CD4-positive, alpha-beta T cell treated with Interleukin-15 for 1 hour (primary cell): ENCODE measurements around the gene ZC3H4.

Experiments
- DNase-seq: peaks from one replicate; pipeline ENCODE4 v3.0.0-alpha.2; 2020

Gene ZC3H4

DNA sequence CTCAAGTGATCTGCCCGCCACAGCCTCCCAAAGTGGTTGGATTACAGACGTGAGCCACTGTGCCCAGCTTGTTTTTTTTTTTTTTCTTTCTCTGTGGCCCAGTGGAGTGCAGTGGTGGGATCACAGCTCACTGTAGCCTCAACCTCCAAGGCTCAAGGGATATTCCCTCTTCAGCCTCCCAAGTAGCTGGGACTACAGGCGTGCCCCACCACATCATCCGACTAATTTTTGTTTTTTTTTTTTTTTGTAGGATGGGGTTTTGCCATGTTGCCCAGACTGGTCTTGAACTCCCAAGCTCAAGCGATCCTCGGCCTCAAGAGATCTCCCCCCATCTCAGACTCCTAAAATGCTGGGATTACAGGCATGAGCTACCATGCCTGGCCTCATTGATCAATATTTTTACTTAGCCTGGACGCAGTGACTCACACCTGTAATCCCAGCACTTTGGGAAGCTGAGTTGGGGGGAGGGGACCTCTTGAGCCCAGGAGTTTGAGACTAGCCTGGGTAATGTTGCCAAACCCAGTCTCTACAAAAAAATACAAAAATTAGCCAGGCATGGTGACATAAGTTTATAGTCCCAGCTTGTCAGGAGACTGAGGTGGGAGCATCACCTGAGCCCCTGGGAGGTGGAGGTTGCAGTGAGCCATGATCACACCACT lies 18.7 kb upstream of the ZC3H4 start:
- DNase-seq = no peak

DNA sequence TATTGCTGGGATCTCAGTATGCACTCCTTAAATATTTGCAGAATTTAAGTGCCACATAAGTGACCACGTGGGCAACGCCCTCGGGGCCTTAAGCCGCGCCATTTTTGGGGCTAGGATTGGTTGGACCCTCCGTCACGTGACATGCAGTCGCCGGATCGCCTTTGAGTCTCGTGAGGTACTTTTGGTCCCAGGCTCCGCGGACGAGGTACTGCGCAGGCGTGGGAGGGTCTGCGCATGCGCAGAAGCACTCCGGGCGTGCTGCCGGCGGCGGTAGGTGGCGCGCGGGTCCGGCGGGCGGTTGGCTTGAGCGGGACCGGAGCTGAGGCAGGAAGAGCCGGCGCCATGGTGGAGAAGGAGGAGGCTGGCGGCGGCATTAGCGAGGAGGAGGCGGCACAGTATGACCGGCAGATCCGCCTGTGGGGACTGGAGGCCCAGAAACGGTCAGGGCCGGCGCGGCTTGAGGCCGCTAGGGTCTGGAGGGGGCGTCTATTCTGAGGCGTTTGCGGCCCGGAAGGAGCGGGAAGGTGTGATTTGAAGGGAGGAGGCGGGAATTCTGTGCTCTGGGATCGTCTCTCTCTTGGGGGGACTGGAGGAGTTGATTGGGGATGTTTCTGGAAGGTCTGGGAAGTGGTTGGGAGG lies 17.1 kb upstream of the ZC3H4 start, which contains the start of gene SAE1:
TSS of gene SAE1 (plus strand) at position 247 of the 639 bp plus-strand sequence. CDS start at position 343, 96 bp downstream.
- peak; percentile 96 for DNase-seq

DNA sequence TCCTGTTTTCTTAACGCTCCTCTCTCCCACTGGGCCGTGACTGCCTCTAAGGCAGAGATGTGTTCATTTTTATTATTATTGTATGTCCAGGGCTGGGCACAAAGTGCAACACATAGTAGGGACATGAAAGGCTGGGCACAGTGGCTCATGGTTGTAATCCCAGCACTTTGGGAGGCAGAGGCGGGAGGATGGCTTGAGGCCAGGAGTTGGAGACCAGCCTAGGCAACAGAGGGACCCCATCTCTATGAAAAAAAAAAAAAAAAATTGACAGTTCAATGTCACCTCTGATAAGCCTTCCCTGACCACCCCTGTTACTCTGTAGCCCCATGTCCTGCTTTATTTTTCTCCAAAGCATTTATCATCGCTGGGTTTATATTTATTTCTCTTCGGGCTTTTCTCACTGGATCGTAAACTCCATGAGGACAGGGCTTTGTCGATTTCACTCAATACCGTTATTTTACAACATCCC lies 16.6 kb upstream of the ZC3H4 start:
- DNase-seq = no peak

DNA sequence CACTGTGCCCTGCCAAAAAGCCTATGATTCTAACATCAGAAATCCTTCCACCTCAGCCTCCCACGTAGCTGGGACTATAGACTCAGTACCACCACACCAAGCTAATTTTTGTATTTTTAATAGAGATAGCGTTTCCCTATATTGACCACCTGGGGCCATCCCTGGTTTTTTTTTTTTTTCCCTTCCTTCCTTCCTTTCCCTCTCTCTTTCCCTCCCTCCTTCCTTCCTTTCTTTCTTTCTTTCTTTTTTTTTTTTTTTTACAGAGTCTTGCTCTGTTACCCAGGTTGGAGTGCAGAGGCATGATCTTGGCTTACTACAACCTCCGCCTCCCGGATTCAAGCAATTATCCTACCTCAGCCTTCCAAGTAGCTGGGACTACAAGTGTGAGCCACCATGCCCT lies 16.0 kb upstream of the ZC3H4 start:
- no peak for DNase-seq

DNA sequence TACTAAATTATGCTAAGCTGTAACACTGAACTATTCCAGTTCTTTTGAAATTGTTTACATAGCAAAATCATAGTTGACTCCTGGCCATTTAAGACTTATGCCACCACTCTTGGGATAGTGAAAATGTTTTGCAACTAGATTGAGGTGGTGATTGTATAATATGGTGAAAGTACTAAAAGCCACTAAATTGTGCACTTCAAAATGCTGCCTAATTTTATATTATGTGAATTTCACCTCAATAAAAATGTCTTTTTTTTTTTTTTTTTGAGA lies 12.0 kb upstream of the ZC3H4 start:
- no peak for DNase-seq

DNA sequence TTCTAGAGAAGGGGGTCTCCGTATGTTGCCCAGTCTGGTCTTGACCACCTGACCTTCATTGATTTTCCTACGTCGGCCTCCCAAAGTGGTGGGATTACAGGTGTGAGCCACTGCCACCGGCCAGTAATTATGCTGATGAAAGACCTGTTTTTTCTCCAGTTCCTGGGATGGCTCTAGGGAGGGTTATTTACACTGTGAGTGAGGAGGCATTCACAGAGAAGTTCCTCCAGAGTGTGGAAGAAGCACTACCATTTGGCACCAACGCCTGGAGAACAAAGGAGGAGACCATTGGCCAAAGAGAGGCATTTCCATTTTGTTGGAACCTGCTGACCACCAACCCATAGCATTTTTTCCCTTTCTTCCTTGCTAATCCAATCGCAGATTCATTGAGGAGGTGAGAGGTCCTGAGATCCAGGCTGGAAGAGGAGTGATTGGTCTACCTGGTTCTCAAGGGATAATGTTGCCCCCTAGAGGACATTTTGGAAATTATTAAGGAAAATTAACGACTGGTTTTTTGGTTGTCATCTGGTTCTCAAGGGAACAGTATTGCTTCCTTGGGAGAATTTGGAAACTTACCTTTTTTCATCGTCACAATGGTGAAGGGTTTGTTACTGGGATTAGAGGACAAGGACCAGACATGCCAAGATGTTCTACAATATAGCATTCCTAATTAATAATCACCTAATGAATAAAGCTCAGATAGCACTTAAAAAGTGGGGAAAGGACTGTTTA lies 11.5 kb upstream of the ZC3H4 start:
- no peak for DNase-seq

DNA sequence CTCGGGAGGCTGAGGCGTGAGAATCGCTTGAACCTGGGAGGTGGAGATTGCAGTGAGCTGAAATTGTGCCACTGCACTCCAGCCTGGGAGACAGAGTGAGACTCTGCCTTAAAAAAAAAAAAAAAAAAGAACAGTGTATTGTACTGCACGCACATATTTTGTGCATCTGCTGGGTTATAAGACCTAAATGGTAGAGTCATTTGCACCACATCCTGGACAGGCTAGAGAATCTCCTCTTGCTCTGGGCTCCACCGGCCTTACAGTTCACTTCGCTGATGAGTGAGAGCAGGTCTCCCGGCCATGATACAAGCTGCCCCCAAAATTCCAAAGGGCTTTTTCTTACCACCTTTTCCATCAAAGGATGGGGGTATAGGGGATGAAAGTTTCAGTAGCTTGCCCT lies 9.8 kb upstream of the ZC3H4 start:
- no peak for DNase-seq

DNA sequence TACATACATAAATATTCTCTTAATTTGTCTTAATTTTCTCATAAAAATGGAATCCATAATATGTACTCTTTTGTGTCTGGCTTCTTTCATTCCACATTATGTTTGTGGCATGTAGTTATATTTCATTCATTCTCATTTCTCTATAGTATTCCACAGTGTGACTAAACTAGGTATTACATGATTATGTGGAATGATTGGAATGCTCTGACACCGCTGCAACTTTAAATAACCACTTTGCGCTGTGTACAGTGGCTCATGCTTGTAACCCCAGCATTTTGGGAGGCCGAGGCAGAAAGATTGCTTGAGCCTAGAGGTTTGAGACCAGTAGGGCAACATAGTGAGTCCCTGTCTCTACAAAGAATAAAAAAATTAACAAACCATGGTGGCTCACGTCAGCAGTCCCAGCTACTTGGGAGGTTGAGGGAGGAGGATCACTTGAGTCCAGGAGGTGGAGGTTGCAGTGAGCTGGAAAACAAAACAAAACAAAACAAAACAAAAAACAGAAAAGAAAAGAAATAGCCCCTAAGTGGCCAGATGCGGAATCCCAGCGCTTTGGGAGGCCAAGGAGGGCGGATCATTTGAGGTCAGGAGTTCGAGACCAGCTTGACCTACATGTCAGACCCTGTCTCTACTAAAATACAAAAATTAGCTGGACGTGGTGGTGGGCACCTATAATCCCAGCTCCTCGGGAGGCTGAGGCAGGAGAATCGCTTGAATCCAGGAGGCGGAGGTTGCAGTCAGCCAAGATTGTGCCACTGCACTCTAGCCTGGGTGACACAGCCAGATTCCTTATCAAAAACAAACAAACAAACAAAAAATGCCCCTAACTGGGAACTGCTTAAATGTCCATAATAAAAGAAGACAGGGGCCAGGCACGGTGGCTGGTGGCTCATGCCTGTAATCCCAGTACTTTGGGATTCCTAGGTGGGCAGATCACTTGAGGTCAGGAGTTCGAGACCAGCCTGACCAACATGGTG lies 9.1 kb upstream of the ZC3H4 start:
- DNase-seq = no peak

DNA sequence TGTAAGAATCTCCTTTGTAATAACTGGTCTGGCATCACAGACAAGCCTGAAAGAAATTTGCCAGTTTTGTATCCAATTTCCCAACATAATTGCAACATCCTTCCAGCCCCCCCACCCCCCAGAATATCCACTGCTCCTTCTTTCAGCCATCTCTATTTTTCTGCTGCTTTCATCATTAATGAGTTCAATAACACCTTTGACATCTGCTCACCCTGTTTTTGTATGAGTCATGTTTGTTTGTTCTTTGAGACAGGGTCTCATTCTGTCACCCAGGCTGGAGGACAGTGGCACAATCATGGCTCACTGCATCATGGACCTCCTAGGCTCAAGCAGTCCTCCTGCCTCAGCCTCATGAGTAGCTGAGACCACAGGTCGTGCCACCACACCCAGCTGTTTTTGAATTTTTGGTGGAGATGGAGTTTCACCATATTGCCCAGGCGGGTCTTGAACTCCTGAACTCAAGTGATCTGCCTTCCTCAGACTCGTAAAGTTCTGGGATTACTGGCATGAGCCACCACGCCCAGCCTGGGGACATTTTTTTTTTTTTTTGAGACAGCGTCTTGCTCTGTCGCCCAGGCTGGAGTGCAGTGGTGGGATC lies 7.0 kb upstream of the ZC3H4 start:
- DNase-seq = no peak

DNA sequence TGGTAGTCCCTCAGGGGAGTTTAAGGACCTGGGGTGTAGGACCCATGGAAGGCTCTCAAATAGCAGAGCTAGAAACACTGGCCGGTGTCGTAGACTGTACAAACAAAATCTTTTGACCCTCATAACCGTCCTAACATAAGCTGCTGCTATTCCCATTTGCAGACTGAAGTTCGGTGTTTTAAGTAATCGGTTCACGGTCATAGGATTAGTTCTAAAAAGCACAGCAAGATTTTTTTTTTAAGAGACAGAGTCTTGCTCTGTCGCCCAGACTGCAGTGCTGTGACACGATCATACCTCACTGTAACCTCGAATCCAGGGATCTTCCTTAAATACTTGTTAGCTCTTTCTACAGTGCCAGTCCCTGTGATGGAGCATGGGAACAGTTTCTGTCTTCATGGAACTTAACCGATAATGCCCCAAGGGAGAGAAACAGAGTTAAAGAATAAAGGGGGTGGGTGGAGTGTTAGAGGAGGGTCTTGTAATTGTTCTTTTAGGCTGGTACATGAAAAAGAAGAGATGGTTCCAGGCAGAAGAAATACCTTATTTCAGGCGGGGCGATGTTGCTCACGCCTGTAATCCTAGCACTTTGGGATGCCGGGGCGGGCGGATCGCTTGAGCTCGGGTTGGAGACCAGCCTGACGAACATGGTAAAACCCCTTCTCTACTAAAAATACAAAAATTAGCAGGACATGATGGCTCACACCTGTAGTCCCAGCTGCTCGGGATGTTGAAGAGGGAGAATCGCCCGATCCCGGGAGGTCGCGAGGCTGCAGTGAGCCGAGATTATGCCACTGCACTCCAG lies 475 bp upstream of the ZC3H4 start:
- DNase-seq = no peak

DNA sequence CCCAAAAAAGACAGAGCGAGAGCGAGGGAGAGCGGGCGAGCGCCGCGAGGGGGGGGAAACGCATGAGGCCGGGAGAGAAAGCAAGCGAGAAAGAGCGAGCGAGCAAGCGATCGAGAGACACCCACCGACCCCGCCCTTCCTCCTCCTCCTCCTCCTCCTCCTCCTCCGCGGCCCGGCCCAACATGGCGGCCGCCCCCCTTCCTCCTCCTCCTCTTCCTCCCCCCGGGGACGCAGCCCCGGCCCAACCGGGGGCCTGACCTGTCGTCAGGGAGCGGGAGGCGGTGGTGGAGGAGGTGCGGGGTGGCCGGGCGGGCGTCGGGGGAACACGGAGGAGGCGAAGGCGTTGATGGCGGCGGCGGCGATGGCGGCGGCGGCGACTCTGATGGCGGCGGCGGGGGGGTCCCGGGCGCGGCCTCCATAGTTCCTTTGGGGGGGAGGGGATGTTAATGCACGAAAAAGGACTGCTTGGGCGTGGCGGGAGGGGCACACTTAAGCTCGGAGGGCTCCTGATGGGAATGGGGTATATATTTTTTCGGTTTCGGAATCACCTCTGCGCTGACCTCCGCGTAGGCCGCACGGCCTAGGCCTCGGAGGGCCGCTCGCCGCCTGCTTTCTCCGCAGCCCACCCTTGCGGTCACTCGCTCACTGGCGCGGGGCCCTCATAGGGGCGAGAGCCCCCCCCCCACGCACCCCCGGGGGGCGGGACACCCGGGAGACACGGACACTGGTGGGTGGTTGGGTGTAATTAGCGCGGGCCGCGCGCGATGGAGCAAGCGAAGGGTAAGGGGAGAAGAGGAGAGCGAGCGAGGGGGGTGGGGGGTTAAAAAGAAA lies 1.2 kb downstream of the ZC3H4 start:
- DNase-seq = peak; percentile 95

DNA sequence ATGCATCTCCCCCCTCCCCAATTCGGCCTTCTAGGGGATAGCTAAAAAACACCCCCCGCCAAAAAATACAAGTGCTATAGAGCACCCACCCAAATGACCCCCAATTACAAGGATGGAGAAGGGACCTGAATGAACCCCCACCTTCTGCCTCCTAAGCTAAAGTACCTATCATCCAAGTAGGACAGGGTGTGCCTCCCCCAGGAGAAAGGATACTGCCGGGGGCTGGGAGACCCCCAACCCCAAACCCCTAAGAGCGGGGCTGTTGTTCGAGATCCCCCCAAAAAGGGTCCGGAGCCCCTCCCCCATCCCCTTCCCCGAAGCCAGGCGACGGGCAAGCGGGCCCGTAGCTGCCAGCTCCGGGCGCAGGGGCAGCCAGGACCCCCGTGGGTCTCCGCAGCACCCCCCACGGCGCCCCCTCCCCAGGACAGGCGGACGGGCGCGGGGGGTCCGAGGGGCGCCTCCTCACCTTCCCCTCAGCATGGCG lies 1.9 kb downstream of the ZC3H4 start:
- DNase-seq = no peak

DNA sequence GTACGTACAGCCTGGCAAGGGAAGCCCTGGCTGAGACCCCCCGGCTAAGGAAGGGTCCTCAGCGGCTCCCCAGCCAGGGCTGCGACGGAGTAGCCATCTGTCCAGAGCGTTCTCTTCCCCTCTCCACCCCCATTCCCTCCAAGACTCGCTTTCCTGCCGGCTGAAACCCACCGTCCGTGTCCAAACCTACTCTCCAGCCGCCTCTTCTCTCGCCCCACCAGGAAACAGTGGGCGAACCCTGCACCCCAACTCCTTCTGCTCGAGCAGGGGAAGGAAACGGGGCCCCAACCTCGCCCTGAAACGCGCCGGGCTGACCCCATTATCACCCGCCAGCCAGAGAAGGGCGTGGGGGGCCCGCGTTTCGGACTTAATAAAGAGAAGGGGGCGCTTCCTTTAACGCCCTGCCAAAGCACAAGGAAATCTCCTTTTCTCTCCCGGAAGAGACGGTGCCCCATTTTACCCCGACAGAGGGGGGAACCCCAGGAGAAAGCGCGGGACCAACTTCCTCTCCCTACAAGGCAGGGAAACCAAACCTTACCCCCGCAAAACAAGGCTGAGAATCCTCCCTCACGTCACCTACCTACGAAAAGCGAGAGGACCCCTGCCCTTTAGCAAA lies 2.5 kb downstream of the ZC3H4 start:
- peak; percentile 66 for DNase-seq

DNA sequence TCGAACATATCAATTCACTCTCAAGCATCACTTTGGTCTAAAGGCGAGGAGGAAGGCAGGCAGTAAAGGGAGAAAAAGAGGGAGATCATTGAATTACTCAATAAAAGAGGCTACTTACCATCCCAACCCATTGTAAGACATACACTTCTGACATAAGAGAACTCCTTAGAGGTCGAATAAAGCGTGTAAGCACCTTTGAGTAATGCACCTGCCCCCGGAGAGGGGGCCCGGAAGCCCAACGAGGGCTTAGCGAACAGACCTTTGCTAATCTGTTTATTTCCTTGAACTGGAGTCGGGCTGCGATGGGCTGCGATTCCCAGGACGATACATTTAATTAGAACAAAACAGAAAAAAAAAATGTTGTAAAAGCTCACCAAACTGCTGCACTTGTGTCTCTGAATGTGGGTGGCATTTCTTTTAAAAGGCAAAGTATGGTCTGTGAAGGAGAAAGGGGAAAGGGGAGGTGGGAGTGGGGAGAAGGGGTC lies 3.0 kb downstream of the ZC3H4 start:
- peak; percentile 66 for DNase-seq

DNA sequence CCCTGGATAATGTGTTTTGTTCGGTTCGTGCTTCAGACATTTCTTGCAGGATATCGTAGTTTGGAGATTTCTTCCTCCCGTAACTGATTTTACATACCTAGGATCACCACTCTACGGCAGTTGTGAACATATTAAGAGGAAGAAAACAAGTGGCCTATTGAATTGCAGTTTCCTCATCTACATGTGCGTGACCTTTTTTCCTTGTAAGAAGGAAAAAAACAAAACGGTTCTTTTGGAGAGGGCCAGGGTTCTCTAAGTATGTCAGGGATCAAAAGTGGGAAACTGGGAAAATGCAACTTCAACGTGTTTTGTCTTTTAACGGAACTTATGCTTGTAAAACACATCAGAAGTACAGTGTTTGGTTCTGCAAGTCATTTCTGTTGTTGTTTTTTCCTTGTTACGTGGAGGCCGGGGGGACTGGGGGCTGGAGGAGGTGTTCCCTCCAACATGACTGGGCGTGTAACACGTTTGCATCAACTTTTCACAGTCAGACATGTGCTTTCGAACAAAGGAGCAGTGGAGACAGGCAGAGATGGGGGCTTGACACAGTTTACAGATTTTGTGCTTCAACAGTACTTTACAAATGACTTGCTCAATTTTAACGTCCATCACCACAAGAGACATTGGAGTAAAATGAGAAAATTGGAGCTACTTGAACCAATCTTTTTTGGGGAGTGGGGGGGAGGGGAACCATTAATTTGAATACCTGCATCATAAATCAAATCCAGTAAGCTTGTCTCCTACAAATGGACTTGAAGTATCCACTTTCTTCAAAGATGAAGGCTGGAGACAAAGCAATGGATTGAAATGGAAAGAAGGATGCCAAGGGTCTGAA lies 3.8 kb downstream of the ZC3H4 start:
- DNase-seq = peak; percentile 63

DNA sequence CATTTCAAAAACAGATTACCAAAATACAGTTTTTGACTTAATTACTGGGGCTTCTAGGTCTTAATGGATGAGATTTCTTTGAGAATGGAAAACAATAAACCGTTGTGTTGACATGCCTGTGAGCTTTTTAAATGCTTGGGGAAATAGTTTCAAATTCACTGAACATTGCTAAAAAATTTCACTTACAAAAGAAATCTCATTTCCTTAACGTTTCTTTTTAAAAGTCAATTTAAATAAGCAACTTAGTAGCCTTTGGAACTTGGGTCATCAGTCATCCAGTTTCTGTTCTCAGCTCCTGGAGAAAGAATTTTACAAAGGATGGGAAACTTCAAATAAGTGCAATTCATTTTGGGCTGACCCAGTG lies 4.4 kb downstream of the ZC3H4 start:
- no peak for DNase-seq

DNA sequence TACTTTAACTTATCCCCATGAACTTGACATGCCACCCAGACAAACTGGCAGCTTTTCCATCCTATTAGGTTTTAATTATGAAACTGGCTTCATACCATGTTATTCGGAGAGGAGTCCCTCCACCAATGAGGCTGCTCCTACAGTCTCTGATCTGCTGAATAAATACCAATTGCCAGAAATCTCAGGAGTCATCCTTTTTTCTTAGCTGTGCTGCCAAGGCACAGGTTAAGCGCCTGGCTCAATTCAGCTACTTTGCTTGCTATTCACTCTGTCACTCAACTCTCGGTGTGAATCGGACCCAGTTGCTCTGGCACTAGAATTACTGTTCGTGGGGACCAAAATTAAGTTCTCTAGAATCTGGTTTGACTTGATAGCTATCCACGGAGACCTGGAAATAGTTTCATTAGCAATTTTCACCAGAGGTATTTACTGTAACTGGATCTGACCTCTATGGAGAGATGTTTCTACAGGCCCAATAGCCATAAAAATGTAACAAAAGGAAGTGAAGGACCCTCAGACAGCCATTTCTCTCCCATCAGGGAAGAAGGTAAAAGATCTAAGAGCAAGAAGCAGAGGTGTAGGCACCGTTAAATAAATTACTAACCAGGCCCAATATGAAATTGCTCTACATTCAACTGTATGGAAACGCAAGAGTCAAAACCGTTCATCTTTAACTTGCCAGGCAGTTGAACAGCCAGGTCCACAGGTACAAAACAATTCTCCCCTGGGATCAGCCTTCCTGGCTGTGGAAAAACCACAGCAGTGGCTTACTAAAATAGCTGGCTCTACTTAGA lies 5.4 kb downstream of the ZC3H4 start:
- DNase-seq = no peak
